Measurements from ENCODE around the gene NFE2.
"Not testable (repeated sequence)": the region's sequence is repeated elsewhere in the genome, so short reads cannot be mapped to it uniquely, and the experiment has no call there.

NFE2 gene

DNA sequence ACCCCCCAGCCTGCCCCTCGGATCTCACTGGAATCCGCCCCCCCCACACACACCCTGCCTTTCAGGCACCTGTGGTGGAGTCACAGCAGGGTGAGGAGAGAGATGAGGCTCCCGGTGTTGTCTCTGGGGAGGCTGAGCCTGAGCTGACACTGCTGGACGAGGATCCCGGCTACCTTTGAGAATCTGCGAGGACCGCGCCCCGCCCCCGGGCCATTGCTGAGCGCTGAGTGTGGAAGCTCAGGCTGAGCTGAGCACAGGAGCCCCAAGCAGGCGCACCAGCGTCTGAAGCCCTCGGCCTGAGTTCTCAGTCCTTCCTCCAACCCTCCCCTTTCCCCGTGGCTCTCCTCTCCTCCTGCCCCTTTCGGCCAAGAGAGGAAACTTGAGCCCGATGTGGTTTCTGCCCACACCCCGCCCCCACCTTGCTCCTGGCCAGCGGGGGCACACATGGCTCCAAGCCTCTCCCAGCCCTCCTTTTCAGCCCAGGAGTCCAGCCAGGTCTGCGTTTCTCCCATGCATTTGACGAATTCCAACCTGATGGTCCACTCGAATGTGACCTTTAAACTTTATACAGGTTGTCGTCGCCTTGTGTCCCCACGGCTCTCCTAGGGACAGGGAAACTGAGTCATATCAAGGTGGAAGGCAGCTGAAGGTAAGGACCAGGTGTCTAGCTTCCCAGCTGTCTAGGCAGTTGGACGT lies at the start of gene NFE2:
NFE2 (minus strand) TSS at position 284 of the 696 bp plus-strand sequence. CDS start 5,767 bp downstream, outside the sequence.
- no peak for FAIRE-seq

DNA sequence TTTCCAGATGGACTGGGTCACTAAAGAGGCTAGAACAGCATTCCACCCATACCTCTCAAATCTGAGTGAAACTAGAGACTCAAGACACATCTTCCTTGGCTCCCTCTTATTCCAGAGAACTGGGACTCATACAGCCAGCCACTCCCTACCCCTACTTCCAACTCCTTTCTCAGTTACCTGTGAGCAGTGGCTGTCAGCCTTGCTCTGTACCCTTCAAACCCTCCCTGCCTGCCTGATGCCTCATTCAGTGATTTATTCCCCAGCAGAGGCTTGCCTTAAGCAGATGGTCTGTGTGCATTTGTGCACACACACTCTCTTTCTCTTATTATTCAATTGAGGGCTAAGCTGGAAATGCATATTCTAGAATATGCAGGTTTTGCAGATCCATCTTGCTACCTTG lies 48.9 kb upstream of the NFE2 start:
- no peak for FAIRE-seq

DNA sequence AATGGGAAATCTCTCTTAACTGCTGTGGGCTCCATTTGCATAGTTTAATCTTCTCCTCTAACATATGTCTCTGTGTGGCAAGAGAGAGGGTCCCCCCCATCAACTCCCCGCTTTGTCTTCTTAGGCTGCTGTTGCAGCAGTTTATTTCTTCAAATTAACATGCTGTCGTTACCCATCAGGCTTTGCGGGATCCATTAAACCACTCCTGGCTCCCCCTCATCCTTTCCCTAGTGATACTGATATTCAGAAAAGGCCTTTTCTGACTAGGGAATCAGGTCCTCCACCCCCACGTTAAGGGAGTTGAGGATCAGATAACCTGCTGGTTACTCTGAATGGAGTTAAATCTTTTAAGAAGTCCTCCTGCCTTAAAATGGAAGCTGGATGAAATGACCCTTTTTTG lies 48.2 kb upstream of the NFE2 start:
- FAIRE-seq: no peak

GRCh38 chr12:54341378-54342300 lies 40.8 kb upstream of the NFE2 start:
- FAIRE-seq: no peak

DNA sequence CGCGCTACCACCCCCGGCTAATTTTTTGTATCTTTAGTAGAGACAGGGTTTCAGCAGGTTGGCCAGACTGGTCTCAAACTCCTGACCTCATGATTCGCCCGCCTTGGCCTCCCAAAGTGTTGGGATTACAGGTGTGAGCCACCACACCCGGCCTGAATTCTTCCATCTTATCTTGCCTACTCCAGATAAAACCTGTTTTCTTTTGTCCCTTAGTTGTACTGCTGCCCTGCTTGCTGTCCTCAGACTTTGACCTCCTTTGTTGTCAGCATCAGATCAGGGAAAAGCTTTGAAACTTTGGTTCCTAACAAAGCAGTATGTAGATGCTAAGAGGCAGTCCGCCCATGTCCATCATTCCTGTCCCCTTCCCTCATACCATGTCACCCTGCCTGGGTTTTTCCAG lies 40.0 kb upstream of the NFE2 start:
- FAIRE-seq: no peak

- FAIRE-seq: no peak
Observed at GRCh38 chr12:54338698-54339296, 38.0 kb upstream of the NFE2 start.

GRCh38 chr12:54337854-54338650 lies 37.2 kb upstream of the NFE2 start:
- FAIRE-seq: no peak

DNA sequence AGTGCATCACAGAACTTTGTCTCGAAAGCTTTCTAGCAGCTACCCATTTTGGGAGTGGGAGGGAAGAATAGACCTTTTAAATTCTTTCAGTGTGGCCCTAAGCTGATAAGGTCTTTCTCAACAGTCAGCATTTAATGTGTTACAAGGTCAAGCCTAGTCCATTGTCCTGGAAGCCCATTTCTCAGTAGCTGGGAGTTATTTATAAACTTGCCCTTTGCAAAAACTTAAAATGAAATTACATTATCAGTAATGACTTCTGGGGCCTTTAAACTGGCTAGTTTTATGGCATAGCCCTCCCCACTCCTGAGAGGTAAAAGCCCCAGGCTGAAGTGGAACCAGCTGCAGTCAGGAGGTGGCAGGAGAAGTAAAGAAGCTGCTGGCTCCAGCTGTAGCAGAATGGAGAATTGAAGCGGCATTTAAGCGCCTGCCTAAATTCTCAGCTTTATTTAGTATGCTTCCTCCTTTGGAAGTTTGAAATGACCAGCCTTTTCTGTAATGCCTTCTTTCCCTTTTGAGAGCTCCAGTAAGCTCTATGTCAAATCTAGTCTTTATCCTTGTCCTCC lies 36.5 kb upstream of the NFE2 start:
- no peak for FAIRE-seq

GRCh38 chr12:54333420-54334034 lies 32.7 kb upstream of the NFE2 start:
- FAIRE-seq: no peak

DNA sequence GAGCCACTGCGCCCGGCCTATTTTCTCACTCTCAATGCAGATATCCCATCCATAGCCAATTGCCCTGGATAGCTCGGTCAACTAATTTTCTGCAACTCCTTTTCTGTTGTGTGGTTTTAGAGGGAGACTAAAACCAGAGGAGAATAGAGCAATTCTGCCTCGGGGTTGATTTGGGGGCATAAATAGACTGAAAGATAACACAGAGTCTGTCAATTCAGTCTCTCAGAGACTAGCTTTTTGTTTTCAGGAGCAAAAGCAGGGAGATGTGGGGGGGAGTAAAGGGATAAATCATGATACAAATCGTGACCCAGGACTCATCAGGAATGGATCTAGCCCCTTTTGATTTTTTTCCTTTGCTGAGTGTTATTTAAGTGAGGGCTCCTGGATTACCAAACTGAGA lies 30.6 kb upstream of the NFE2 start:
- FAIRE-seq: no peak

- FAIRE-seq: no peak
Observed at GRCh38 chr12:54330442-54330841, 29.6 kb upstream of the NFE2 start.

- FAIRE-seq: no peak
Observed at GRCh38 chr12:54329759-54330158, 28.9 kb upstream of the NFE2 start.

- FAIRE-seq: no peak
Observed at GRCh38 chr12:54328595-54329337, 28.0 kb upstream of the NFE2 start.

GRCh38 chr12:54325442-54326109 lies 24.8 kb upstream of the NFE2 start:
- not testable (repeated sequence) for FAIRE-seq

DNA sequence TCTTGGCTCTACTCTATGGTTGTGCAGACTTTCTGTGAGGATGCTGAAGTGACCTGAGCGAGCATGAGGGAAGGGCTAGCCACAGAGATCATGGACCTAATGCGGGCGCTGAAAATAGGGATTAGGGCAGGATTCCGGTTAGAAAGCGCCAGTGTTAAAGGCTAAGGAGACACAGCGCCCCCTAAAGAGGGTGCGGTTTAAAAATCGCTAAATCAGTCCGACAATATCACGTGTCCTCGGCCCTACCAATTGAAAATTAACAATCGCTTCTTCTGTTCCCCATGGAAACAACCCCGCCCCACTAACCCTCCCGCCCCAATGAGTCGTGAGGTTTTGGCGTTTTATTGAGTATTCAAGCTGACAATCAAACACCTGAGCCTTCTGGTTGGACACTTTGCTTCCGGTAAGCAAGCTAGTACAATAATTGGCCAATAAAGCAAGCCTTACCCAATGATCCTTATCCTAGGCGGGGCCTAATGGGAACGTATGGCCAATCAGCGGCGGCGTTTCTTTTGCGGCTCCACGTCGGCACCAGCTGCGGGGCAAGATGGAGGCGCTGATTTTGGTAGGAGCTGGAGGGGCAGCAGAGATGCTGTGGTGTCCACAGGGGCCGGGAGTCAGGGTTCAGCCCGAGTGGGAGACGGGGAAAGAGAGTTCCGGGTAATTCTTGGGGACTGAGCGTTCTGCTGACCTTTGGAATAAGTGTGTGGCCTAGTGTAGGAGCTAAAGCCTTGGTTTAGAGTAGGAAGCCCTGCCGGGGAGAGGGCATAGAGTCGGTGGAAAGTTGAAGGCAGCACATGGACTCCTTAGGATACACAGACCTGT lies 24.0 kb upstream of the NFE2 start, which contains the start of gene COPZ1:
COPZ1 (plus strand) TSS at position 515 of the 825 bp plus-strand sequence; CDS start at position 548, 33 bp downstream.
- no peak for FAIRE-seq

GRCh38 chr12:54321363-54321762 lies 20.5 kb upstream of the NFE2 start:
- no peak for FAIRE-seq

- FAIRE-seq: not testable (repeated sequence)
Observed at GRCh38 chr12:54312309-54312708, 11.5 kb upstream of the NFE2 start.

- FAIRE-seq: no peak
Observed at GRCh38 chr12:54311051-54311450, 10.2 kb upstream of the NFE2 start.
